Anterior cingulate cortex (tissue), 58 donors: Measurements from ENCODE around the gene ALLC.
A peak's percentile ranks its signal among the peaks of the same experiment; 100 is the strongest.

Source experiments
- DNase-seq, 58 donors: peaks; one replicate each; lab custom pipeline; 2025; lab: John Stamatoyannopoulos, UW

The ALLC gene

DNA sequence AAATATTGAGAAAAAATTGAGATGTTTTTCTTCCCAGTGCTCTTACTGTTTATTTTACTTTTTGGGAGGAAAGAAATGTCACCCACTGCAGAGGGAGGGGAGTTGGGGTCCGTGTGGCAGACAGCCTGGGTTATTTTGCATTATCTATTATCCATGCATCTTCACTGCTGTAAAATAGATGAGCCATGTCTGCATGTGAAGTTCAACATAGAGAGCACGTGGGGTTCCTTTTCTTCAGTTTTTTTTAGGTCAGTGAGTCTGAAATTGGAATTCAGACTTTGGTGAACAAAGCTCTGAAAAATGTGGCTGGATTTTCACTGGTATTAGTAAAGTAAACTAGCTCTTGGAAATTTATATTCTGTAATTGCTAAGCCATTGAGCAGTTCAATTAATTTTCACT, 47.8 kb downstream of the ALLC start:
- DNase-seq: no peak

DNA sequence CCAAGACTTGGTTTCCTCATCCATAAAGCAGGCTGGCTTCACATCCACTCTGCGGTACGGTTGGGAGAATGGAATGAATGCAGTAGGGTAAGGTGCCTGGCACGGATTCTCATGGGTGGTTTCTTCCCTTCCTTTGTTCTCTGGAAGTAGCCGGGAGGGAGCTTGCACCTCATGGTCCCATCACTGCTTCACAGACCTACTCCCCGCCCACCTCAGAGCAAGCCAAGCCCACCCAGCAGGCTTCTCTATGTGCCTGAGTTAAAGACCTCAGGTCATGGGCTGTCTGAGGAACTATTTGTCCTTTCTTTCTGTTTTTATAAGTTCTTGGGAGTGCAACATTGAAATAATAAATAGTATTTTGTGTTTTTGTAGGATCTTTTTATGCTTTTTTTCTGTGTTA, 48.9 kb downstream of the ALLC start:
- DNase-seq: no peak

DNA sequence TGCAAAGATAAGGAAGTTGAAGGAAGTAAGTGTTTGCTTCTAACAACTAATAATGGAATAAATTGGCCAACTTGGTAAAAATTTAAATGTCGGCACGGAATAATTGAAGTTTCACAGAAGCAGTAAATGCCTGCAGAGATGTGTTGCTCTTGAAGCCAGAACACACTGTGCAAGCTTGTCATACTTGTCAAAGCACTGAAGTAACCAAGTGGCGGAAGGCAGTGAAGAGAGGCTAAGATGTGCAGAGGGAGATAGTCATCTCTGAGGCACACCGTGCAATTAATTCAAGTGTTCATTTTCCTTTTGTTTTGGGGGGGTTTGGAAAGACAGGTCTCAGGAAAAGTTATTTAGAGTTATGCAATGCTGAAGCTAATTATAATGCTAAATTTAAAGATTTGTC, 50.6 kb downstream of the ALLC start:
- no peak for DNase-seq

DNA sequence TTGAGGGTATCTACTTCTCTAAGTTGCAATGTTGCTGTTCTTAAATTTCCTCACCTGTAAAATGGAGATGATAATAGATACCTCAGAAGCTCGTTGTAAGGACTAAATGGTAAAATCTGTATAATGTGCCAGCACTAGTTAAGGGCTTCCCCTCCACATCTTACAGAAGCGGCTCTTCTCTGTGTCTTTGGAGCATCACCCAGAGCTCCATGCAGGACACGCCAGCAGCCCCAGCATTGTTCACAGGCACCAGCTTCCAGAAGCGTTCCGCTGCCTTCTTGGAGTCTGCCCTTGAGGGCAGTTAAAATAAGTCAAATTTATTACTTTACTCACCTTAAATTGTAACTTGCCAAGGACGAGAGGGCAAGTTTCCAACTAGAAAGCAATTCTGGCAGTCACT, 51.2 kb downstream of the ALLC start:
- DNase-seq: no peak

DNA sequence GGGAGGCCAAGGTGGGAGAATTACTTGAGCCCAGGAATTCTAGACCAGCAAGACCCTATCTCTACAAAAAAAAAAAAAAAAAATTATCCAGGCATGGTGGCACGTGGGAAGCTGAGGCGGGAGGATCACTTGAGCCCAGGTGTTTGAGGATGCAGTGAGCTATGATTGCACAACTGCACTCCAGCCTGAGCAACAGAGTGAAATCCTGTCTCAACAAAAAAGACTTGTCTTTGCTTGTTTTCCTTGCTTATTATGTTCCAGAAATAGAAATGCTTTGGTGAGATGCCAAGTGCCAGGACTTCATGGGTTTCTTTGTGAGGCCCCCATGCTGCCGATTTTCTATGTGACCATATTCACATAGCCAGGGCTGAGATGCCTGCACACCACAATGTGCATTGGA, 54.4 kb downstream of the ALLC start:
- DNase-seq: no peak

DNA sequence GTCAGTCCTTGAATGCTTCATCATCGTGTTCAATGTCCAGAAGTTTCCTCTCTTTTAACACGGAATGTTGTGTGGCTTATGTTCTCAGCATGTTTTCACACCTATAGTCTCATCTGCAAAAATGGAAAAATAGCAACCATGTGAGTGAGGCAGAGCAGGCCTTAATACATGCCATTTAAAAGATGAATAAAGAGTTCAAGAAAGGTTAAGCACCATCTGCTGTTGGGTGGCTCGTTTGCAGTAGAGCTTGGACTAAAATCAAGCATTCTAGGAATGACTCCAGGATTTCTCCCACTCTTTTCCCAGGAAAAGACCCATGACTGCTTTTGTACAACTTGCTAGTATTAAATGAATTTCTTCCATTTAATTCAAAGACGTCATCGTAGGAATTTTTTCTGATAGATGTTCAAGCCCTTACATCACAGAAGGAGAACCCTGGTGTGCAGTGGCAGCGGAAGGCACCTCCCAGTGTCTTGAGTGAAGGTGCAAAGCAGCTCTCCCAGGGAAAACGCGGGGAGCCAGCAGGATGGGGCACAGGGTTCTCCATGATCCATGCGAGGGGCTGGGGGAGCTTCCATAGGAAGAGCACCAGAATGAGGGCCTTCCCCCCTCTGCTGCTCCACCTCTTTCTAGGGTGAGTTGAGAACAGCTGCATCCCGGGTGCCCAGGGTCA, 55.0 kb downstream of the ALLC start:
- peak in 3 of 58 donors; percentile 10 to 16 (median 12) for DNase-seq

DNA sequence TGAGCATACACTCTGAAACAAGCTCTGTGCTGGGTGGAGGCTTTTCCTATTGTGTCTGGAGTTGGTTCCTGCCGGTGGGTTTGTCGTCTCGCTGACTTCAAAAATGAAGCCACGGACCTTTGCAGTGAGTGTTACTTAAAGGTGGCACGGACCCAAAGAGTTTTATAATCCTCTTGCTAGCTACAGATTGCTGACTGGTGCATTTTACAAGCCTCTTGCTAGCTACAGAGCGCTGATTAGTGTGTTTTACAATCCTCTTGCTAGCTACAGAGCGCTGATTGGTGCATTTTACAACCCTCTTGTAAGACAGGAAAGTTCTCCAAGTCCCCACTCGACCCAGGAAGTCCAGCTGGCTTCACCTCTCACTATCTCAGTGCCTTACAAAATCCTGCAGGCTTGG, 60.7 kb downstream of the ALLC start:
- DNase-seq: no peak

DNA sequence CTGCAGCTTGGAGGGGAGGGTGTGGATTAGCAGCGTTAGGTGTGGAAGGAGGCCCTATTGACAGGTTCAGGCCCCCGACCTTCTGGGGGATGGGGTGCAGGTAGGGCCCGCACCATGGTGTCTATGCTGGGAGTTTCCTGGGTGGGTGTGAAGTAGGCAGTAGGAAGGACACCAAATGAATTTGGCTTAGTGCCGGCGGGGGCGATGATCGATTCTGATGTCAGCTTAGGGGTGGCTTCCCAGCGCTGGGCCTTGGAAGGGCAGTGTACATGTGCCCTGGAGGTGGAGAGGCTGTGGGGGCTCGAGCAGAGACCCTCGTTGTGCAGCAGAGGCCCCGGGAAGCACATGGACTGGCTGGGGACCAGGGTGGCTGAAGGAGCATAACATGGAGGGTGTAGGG, 67.0 kb downstream of the ALLC start:
- no peak for DNase-seq

DNA sequence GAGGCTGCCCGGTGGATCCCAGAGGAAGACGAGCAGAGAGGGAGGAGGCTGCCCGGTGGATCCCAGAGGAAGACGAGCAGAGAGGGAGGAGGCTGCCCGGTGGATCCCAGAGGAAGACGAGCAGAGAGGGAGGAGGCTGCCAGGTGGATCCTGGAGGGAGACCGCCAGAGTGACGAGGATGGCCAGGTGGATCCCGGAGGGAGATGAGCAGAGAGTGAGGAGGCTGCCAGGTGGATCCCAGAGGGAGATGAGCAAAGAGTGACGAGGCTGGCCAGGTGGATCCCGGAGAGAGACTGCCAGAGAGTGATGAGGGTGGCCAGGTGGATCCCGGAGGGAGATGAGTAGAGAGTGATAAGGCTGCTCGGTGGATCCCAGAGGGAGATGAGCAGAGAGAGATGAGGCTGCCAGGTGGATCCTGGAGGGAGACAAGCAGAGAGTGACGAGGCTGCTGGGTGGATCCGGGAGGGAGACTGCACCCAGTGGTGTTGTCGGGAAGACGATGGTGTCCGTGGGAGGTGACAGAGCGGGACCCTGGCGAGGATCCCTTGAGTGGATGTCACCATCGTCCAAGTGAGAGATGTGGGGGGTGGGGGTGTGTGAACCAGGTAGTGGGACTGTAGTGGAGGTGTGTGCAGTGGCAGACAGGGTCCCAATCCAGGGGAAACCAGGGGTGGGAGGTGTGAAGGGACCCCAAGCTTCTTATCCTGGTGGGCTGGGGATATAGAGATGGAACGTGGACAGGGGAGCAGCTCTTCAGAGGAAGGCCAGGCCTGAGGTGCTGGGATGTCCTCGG, 67.7 kb downstream of the ALLC start:
- peak in 1 of 58 donors; percentile 11 for DNase-seq

DNA sequence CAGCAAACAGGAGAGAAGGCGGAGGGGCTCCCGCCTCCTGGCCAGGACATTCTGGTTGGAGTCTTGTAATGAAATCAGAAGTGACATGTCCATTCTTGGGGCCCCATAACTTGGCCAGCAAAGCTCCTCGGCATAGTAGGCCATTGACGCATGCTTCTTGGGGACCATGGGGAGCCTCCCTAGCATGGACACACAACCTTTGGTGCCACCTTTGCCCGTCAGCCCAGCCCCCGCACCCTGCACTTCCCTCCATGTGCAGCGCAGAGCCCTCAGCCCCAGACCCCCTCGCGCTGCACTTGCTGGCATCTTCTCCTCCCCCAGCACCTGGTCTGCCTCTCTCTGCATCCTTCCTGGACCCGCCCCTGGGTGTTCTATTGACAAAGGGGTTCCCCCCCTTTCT, 68.5 kb downstream of the ALLC start:
- no peak for DNase-seq

DNA sequence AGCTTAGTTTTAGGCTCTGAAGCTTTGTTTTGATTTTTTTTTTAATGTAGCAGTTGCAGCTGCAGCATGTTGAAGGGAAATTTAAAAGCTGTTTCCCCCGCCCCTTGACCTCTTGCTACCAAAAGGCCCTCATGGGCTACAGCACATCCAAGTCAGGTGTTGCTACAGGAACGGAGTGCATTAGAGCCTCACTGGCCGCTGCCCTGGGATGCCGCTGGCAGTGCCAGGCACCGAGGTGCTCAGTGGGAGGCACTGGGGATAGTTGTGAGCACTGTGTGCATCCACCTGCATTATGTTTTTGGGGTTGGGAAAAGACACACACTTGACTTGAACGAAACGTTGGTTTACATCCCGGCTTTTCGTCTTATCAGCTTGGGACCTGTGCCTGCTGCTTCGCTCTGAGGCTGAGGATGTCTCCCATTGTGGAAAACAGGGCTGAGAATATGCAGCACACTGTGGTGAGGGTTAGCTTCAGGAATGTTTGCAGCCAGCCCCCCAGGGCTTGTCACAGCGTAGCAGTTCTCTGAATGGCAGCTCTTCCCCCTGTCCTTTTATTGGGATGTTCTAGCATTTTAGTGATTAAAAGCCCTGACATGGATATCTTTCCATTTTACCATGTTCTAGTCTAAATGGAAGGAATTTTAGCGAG, 69.5 kb downstream of the ALLC start:
- no peak for DNase-seq

DNA sequence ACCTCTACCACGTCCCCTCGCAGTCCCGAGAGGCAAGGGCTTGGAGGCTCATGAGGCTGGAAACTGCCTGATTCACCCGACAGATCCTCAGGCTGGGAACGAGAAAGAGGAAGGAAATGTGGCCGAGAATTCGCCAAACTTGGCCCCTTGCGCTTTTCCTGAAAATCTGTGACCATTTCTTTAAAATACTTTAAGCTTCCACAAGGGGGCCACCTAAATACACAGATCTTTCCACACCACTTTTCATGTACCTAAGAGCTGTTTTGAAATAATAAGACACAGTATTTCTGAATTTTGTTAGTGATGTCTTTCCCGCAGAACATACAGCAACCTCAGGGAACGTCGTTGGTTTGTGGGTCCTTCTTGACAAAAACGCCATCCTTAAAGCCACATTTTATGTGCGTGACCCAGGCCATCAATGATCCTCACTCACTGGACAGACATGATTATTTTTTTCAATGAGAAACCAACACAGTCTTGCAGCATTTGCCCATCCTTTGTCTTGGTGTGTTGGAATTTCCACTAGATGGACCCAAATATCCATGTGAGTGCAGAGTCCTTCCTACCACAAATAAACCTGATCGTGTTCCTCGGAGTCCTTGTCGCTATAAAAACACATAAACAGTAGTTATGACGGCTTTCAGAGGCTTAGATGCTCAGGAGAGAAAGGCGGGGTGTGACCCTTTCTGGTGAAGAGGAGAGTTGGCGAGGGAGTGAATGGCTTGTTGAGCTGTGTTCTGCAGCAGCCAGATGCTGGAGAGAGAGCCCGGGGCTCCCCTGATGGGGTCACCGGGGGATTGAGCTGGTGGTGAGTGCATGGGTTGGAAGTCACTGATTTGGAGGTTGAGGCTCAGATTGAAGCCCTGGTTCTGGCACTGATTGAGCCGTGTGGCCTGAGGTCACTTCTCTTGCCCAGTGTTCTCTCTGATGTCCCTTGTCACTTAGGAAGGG, 70.4 kb downstream of the ALLC start:
- DNase-seq: peak in 8 of 58 donors; percentile 2 to 44 (median 24)

DNA sequence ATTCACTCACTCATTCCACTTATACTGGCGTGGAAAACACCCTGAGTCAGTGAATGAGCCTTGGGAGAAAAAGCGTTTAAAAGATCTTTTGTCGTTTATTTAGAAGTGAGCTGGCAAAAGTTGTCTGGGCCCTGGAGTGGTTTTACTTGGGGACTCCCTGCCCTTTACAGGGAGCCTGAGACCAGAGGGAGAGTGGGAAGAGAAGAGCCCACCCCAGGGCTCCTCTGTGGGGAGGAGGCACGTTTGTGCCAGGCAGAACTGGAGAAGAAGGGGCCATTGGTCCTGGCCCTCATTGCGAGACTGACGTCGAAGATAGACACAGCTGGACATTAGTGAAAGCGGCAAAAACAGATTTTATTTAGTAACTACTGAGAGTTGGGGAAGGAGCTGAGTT, 71.1 kb downstream of the ALLC start:
- no peak for DNase-seq

DNA sequence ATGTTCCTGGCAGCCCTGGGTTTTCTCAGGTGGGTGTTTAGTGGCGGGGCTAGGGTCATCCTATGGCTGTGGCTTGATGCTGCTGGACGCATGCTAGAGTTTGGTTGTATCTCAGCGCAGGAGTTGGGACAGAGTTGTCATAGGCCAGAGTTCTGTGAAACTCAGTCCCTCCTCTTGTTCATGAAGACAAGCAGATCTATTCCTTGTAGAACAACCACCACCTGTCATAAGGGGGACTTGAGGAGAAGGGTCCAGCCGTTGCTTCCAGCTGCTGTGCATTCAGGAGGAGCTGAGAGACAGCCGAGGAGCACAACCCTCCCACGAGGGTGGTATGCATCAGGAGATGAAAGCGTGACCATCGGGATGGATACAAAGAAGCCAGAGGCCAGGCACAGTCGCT, 71.8 kb downstream of the ALLC start:
- no peak for DNase-seq

DNA sequence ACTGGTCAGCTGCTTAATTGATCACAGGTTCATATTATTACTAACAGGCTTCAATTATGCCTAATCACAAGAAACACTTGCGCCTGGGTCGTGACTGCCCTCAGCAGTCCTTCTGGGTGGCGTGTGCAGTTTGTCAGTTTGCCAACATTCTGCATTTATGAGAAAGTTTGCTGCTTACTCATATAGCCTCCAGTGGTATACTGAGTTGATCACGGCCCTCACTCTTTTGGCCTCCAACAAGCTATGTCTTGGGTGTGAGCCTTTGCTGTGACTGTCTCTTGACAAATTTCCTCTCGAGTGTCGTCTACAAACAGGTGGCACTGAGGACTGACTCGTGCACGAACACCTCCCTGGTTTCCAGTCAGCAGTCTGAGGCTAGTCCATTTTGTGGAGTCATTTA, 72.6 kb downstream of the ALLC start:
- no peak for DNase-seq

DNA sequence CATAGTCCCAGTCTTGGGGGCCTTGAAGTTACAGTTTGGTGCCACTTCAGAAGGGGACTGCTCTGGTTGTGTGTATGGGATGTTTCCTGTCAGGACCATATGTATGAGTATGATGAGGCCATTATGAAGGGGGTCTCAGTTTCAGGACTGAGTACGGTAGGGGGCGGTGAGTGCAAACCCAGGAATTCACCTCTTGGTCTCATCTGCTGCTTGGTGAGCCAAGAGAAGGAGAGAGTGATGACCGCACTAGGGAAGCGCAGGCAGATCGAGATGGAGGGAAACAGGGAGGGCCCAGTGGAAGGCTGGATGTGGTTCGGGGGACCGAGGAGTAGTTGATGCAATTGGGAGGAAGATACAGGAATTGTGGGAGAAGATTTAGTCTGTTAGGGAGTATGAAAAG, 73.8 kb downstream of the ALLC start:
- no peak for DNase-seq

DNA sequence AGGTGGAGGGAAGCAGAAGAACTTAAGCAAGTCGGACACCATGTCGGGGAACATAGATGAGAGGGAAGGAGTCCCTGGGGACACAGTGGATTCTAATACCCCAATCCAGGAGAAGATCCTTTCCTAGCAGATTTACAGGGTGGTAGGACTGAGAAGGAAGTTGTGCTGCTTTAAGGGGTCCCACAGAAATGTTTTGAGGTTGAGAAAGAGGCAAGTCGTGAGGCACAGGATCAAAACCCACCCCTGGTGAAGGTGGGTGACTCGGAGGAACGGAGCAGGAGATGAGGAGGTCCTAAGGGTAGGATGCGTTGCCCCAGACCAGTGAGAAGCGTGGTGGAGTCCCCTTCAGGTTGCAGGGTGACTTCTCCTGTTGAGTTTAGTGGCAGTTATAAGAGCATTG, 78.1 kb downstream of the ALLC start:
- DNase-seq: no peak

DNA sequence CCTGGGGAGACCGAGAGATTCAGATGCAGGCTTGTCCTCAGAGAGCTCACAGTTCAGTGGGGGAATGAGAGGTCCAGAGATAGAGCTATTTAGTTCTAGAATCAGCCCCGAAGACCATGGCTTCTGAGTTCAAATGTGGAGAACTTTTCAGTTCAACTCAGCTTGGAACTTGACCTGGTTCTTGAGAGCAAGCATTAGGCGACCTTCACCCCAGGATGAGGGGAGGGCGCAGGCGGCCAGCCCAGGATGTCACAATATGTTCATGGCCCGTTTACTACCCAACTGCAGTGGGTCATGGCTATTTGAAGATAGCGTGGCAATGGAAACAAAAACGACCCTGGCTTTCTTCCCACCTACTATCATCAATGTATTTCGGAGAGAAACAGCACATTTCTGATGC, 79.1 kb downstream of the ALLC start:
- DNase-seq: no peak

DNA sequence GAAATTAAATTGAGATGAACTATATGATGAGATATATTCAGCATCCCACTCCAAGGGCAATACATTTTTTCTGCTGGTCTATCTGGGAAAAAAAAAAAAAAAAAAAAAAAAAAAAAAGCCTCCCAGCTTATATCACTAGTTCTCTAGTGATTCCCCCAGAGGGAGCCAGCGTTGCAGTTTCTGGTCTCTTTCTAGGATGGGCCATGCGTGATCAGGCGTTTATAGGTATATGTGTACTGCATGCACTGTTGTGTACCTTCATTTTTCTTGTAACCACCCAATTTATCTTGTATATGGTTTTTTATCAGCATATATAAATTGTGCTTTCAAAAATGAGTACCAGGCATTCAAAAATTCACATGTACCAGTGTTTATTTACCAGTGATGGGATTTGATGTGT, 80.5 kb downstream of the ALLC start:
- no peak for DNase-seq

DNA sequence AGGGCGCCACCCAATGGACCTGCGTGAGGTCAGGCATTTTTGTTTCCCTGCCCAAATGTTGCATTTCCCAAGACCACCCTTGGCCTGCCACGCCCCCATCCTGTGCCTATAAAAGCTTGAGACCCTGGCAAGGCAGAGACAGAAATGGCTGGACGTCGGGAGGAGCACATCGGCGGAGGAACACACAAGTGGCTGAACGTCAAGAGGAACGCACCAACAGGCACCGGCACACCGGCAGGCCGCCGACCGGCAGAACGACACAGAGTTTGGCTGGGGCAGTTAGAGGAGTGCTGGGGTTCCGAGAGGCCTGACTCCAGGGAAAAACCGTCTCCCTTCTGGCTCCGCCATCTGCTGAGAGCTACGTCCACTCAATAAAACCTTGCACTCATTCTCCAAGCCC, 81.3 kb downstream of the ALLC start:
- DNase-seq: no peak

DNA sequence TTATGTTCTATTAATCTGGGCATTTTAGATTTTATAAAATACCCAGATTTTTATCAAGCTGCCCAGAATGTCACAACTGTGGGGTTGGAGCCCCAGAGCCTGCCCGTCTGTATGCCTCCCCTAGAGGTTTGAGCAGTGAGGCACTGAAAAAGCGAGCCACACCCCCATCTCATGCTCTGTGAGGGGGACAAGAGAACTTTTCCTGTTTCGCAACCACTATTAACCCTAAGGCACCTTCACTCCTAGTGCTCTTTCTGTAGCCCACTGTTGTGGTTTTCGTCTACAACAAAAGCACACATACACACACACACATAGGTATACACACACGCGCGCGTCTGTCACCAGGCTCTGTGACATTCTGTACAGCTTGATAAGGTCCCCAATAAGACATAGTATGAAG, 83.4 kb downstream of the ALLC start:
- no peak for DNase-seq
